Esophagus squamous epithelium (tissue), 5 donors: Measurements from ENCODE around the gene PRCP. TPM values are rescaled to one million over a fixed set of nuclear protein-coding genes. Genes with fewer than 3 reads are reported as not detected.
"Not testable (repeated sequence)": the region's sequence is repeated elsewhere in the genome, so short reads cannot be mapped to it uniquely, and the experiment has no call there.

Source experiments
- DNase-seq: peaks from one replicate; lab custom pipeline; 2025; lab: John Stamatoyannopoulos, UW
- H3K27ac ChIP-seq, 4 donors: fragments of 200-600 bp; sonication (generic); one replicate each; pipeline ENCODE4 v1.5.1; 2016 to 2019; ENCODE audit warnings: mild to moderate bottlenecking in 1 of 4
- H3K27me3 ChIP-seq, 4 donors: fragments of 200-600 bp; sonication (generic); 1 replicate in 3 of 4; 2 replicates in 1 of 4; pipeline versions ENCODE4 v1.5.1 to v1.6.0; 2017 to 2021; ENCODE audit warnings: antibody characterized with exemption in 1 of 4
- H3K36me3 ChIP-seq, 3 donors: fragments of 200-600 bp; sonication (generic); one replicate each; pipeline ENCODE4 v1.5.1; 2016 to 2019
- H3K4me1 ChIP-seq, 3 donors: fragments of 200-600 bp; sonication (generic); one replicate each; pipeline ENCODE4 v1.5.1; 2017 to 2019
- H3K4me3 ChIP-seq, 4 donors: fragments of 200-600 bp; sonication (generic); 1 replicate in 3 of 4; 2 replicates in 1 of 4; pipeline ENCODE4 v1.5.1; 2016 to 2019; ENCODE audit warnings: mild to moderate bottlenecking in 2 of 4, moderate library complexity in 1 of 4
- H3K9me3 ChIP-seq, 3 donors: fragments of 200-600 bp; sonication (generic); one replicate each; pipeline ENCODE4 v1.5.1; 2016 to 2019
- POLR2A ChIP-seq, 4 donors: fragments of 450-650 bp; IDR thresholded peaks; one replicate each; pipeline ENCODE4 v1.6.1; 2017; ENCODE audit warnings: antibody characterized with exemption in 4 of 4, mild to moderate bottlenecking in 4 of 4, moderate library complexity in 3 of 4
- WGBS, 2 donors: methylation state at CpG; one replicate each; pipeline ENCODE4 v1.1.5; 2018; 5-methylcytosine and 5-hydroxymethylcytosine counted together
- intact Hi-C: fragments of 100-400 bp; cut with DNase I; formaldehyde crosslinking; loops from one replicate; pipeline ENCODE4 v1.15.0; 2022
- total RNA-seq, 4 donors: library from RNA; depleted of rRNA; stranded (reverse); fragments of >200 nt; gene quantifications; one replicate each; pipeline ENCODE4 v1.1.0, GENCODE V29; 2016
- TF ChIP-seq, protein P1 (sequence below), 6 experiments: fragments of 450-650 bp in 4 of 6; fragments of 200-600 bp in 2 of 6; sonication (generic) in 2 of 6; IDR thresholded peaks; one replicate each; pipeline ENCODE4 v1.5.1; 2016 to 2019; ENCODE audit warnings: antibody characterized with exemption in 6 of 6, mild to moderate bottlenecking in 4 of 6, moderate library complexity in 4 of 6
- donor health status: DM: yes; HTN: yes; CAD: no.

The PRCP gene
- total RNA-seq, 4 donors from 2014 or later, result 39.6 to 82.4 (median 50.3) TPM

- H3K27me3 ChIP-seq, result no peaks in the 10 kb centered on the region
- H3K36me3 ChIP-seq, result no peaks in the 10 kb centered on the region
- no peak overlapping the region for H3K4me3 ChIP-seq
- TF ChIP-seq, protein P1, sequence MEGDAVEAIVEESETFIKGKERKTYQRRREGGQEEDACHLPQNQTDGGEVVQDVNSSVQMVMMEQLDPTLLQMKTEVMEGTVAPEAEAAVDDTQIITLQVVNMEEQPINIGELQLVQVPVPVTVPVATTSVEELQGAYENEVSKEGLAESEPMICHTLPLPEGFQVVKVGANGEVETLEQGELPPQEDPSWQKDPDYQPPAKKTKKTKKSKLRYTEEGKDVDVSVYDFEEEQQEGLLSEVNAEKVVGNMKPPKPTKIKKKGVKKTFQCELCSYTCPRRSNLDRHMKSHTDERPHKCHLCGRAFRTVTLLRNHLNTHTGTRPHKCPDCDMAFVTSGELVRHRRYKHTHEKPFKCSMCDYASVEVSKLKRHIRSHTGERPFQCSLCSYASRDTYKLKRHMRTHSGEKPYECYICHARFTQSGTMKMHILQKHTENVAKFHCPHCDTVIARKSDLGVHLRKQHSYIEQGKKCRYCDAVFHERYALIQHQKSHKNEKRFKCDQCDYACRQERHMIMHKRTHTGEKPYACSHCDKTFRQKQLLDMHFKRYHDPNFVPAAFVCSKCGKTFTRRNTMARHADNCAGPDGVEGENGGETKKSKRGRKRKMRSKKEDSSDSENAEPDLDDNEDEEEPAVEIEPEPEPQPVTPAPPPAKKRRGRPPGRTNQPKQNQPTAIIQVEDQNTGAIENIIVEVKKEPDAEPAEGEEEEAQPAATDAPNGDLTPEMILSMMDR (IDR thresholded peaks at IDR 0.05), result no peak
- TF ChIP-seq POLR2A (IDR thresholded peaks at IDR 0.05), result no peak
- no peak overlapping the region for H3K27ac ChIP-seq
- H3K9me3 ChIP-seq, result no peaks in the 10 kb centered on the region
- peaks cover 0 to 10% (median 0%) of the 10 kb centered on the region in 3 donors for H3K4me1 ChIP-seq
- DNase-seq, result no peak
- intact Hi-C loops, result no loop called here
- WGBS, 2 donors, result 89 to 91% methylated on average over 2 of the region's 2 CpGs
Observed at GRCh38 chr11:82855616-82856015, 44.6 kb downstream of the PRCP start.

GRCh38 chr11:82854916-82855315 is 45.3 kb downstream of the PRCP start:
- H3K27me3 ChIP-seq, H3K4me3 ChIP-seq, H3K36me3 ChIP-seq, H3K9me3 ChIP-seq, H3K4me1 ChIP-seq, DNase-seq, intact Hi-C loops, H3K27ac ChIP-seq: not testable (repeated sequence)
- 100% methylated on average over 1 of the region's 1 CpG for WGBS, 2 donors

DNA sequence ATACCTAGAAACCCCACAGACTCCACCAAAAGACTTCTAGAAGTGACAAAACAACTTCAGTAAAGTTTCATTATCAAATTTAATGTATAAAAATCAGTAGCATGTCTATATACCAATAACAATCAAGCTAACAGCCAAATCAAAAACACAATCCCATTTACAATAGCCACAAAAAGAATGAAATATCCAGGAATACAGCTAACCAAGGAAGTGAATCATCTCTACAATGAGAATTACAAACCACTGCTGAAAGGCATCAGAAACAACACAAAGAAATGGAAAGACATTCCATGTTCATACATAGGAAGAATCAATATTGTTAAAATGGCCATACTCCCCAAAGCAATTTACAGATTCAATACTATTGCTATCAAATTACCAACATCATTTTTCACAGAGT is 46.0 kb downstream of the PRCP start:
- H3K36me3 ChIP-seq, result peaks cover 0 to 13% (median 0%) of the 10 kb centered on the region in 3 donors
- H3K4me1 ChIP-seq, result peaks cover 0 to 10% (median 0%) of the 10 kb centered on the region in 3 donors
- TF ChIP-seq POLR2A (IDR thresholded peaks at IDR 0.05), result no peak
- TF ChIP-seq, protein P1 (IDR thresholded peaks at IDR 0.05), result no peak
- no peaks in the 10 kb centered on the region for H3K27me3 ChIP-seq
- intact Hi-C loops, result no loop called here
- no peaks in the 10 kb centered on the region for H3K9me3 ChIP-seq
- no peak for DNase-seq
- no peak overlapping the region for H3K27ac ChIP-seq
- no peak overlapping the region for H3K4me3 ChIP-seq

DNA sequence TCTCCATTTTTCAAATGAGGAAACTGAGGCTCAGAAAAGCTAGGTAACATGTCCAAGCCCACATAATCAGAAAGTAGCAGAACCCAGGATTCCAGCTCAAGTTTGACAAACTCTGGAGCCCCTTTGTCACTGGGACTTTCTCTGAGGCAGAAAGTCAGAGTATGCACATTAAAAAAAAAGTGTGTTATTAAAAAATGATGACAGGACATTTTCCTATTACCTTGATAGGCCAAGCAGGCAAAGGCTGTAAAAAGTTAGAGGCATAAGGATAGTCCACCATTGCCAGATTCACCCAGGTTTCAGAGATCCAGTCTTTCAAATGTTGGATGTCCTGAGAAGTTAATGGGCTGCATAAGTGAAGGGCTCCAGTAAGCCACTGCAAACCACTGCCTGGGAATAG is 51.4 kb downstream of the PRCP start:
- no peaks in the 10 kb centered on the region for H3K9me3 ChIP-seq

DNA sequence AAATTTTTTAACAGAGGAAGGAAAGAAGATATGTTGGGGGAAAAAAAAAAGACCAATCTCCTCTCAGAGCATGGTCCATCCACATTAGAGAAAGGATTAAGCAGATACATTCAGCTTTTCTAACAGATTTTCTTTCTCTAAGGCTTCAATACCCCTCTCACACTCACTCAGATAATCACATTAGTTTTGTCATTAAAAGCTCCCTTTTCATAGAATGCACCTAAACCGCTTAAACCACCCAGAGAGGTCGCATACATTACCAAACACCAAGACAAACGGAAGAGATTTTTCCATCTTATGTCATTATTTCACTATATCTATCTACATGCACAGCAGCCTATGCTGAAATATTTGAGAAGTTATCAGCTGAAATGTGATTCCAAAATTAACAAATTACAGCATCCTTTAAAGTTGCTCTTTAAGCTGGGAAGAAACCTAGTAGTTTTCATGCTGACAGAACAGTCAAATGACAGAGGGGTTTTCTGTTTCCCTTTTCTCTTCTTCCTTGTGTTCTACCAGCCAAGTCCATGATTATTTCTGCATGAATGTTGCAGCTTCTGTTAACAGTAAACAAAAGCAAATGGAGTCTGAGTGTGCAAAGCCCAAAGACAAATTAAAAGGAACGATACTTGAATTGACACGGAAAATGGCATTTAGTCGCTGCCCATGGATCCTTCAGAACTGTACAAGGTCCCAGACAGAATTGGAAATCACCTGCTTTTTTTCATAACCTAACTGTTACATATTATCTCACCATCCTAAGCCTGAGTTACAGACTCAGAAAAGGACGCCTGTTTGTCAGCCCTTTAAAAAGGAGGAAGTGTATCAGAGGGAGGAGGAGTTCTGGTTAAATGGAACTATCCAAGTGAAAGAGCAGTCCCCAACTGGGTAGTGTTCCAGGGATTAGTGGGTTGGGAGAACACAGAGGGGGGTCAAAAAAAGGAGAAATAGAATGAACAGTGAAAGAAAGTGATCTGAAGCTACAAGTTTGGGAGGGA is 54.6 kb downstream of the PRCP start:
- intact Hi-C loops, result no loop called here

More for the DNA sequence above, 51.4 kb downstream of the PRCP start:
- Histone ChIP-seq H3K4me3 (no peak overlapping the region), H3K4me1 (no peaks in the 10 kb centered on the region), H3K27me3 (no peaks in the 10 kb centered on the region), H3K27ac (no peak overlapping the region), H3K36me3 (peaks cover 0 to 54% (median 3%) of the 10 kb centered on the region in 3 donors)
- intact Hi-C loops, result no loop called here
- no peak for DNase-seq
- TF ChIP-seq, protein P1 (IDR thresholded peaks at IDR 0.05), result no peak
- no peak for TF ChIP-seq POLR2A (IDR thresholded peaks at IDR 0.05)

More for the DNA sequence above, 54.6 kb downstream of the PRCP start:
- Histone ChIP-seq H3K4me3 (no peak overlapping the region), H3K36me3 (peaks cover 0 to 75% (median 3%) of the 10 kb centered on the region in 3 donors), H3K4me1 (no peaks in the 10 kb centered on the region), H3K9me3 (no peaks in the 10 kb centered on the region), H3K27ac (no peak overlapping the region), H3K27me3 (no peaks in the 10 kb centered on the region)
- DNase-seq, result no peak
- TF ChIP-seq POLR2A (IDR thresholded peaks at IDR 0.05), result no peak
- TF ChIP-seq, protein P1 (IDR thresholded peaks at IDR 0.05), result no peak
- 85 to 87% methylated on average over 7 of the region's 7 CpGs for WGBS, 2 donors
